Urinary bladder (tissue), 4 donors: ENCODE results near the gene CSF3R. TPM values are rescaled to one million over a fixed set of nuclear protein-coding genes. Genes with fewer than 3 reads are reported as not detected.
A peak's percentile ranks its signal among the peaks of the same experiment; 100 is the strongest.

ENCODE experiments used
- DNase-seq: peaks from one replicate; pipeline ENCODE4 v3.0.0-alpha.2; 2015; ENCODE audit errors: extremely low spot score
- H3K27ac ChIP-seq: one replicate; pipeline ENCODE4 v1.5.1; 2013; ENCODE audit warnings: low read depth, mild to moderate bottlenecking, moderate library complexity
- H3K36me3 ChIP-seq: one replicate; pipeline ENCODE4 v1.6.1; 2013; ENCODE audit warnings: mild to moderate bottlenecking, moderate library complexity; ENCODE audit not compliant: insufficient read depth
- H3K4me1 ChIP-seq: one replicate; pipeline ENCODE4 v1.6.1; 2013; ENCODE audit warnings: mild to moderate bottlenecking, moderate library complexity; ENCODE audit not compliant: insufficient read depth
- H3K4me3 ChIP-seq: one replicate; pipeline ENCODE4 v1.5.1; 2013; ENCODE audit warnings: low read depth, low read length
- WGBS: extraction: QIAGEN DNeasy Blood & Tissue Kit; methylation state at CpG from one replicate; pipeline ENCODE4 v1.1.7; 2013; 5-methylcytosine and 5-hydroxymethylcytosine counted together
- polyA plus RNA-seq: library from polyadenylated mRNA; stranded (reverse); fragments of 200-250 nt; gene quantifications from one replicate; pipeline ENCODE4 v1.2.3, GENCODE V29; 2013
- total RNA-seq: library from RNA; depleted of rRNA; stranded (reverse); fragments of >200 nt; gene quantifications from one replicate; pipeline ENCODE4 v1.2.3, GENCODE V29; 2014
- donor health status: healthy with polysubstance abuse.
- donor health status: healthy.

The CSF3R gene
- total and polyA plus RNA-seq, 2 donors = 4.7 to 5.3 TPM

- 89% methylated on average over 12 of the region's 12 CpGs for WGBS
- DNase-seq = no peak
These were observed 16.2 kb downstream of the CSF3R start for GRCh38 chr1:36466370-36467026.

GRCh38 chr1:36465731-36466369, 16.9 kb downstream of the CSF3R start:
- H3K4me1 ChIP-seq = no peaks in the 10 kb centered on the region
- DNase-seq = no peak
- H3K27ac ChIP-seq = no peak overlapping the region
- H3K36me3 ChIP-seq = no peaks in the 10 kb centered on the region
- no peak overlapping the region for H3K4me3 ChIP-seq
- whole genome bisulfite sequencing = 55% methylated on average over 4 of the region's 4 CpGs

More at GRCh38 chr1:36466370-36467026, 16.2 kb downstream of the CSF3R start:
- no peak overlapping the region for H3K27ac ChIP-seq
- H3K4me1 ChIP-seq = no peaks in the 10 kb centered on the region
- no peak overlapping the region for H3K4me3 ChIP-seq
- no peaks in the 10 kb centered on the region for H3K36me3 ChIP-seq

GRCh38 chr1:36464605-36465393, 17.9 kb downstream of the CSF3R start:
- peak overlapping the region; percentile 83 for H3K4me3 ChIP-seq
- H3K4me1 ChIP-seq = no peaks in the 10 kb centered on the region
- no peak for DNase-seq
- H3K36me3 ChIP-seq = no peaks in the 10 kb centered on the region
- peak overlapping the region; percentile 80 for H3K27ac ChIP-seq
- 27% methylated on average over 13 of the region's 13 CpGs for WGBS

GRCh38 chr1:36463803-36464604, 18.7 kb downstream of the CSF3R start, which contains the start of gene MRPS15:
Gene MRPS15 (minus strand): TSS chr1:36464384. CDS start chr1:36464275, 109 bp downstream.
- H3K36me3 ChIP-seq = no peaks in the 10 kb centered on the region
- WGBS = under 1% methylated on average over 65 of the region's 65 CpGs
- H3K4me1 ChIP-seq = no peaks in the 10 kb centered on the region
- peak within 1 kb of the TSS; percentile 83 for H3K4me3 ChIP-seq
- H3K27ac ChIP-seq = peak within 1 kb of the TSS; percentile 80
- DNase-seq = peak; percentile 90

DNA sequence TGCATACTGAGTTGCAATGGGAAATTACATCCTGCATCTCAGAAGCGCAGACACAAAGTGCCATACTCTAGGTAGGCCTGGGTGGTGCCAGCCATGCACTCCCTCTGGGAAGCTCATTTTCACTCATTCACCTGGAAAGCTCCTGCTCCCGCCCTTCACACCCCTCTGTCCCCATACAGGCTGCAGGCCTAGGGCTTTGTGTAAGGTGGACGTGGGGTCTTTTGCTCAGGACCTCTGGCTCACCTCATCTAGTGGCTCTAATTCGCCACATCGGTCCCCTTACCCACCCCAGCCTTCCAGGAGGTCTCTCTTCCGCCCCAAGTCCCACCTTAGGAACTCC, 19.3 kb downstream of the CSF3R start:
- Histone ChIP-seq H3K4me1 (no peaks in the 10 kb centered on the region), H3K27ac (no peak overlapping the region), H3K4me3 (peak overlapping the region; percentile 83), H3K36me3 (no peaks in the 10 kb centered on the region)
- WGBS = 14% methylated on average over 6 of the region's 6 CpGs
- no peak for DNase-seq

DNA sequence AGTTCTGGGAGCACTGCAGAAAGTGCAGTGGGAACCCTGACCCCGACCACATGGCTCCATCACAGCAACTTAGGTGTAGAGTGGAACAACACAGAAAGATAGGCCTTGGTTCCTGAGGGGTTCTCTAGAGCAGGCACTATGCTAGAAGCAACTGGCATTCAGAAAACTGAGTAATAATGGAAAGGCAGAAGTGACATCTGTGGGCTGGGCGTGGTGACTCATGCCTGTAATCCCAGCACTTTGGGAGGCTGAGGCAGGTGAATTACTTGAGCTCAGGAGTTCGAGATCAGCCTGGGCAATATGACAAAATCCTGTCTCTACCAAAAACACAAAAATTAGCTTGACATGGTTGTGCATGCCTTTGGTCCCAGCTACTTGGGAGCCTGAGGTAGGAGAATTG, 23.8 kb downstream of the CSF3R start:
- DNase-seq = no peak
- no peak overlapping the region for H3K27ac ChIP-seq
- H3K4me1 ChIP-seq = no peaks in the 10 kb centered on the region
- no peaks in the 10 kb centered on the region for H3K36me3 ChIP-seq
- whole genome bisulfite sequencing = 90% methylated on average over 3 of the region's 3 CpGs
- no peak overlapping the region for H3K4me3 ChIP-seq

DNA sequence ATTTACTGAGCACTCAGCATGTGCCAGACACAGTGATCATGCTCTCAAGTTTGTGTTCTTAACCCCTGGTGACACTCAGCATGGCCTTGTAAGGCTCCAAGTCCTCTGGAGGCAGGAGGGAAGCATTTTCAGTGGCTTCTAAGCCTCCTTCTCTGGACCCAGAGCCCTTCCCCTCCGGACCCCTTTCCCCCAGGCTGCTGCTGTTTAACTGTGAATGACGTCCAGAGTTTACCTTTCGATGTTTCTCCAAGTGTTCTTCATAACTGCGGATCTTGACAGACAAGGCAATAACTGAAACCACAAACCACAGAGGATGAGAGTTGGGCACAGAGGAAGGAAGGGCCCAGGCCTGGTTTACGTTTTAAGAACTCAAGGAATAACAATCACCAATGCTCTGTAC, 25.0 kb downstream of the CSF3R start:
- Histone ChIP-seq H3K36me3 (no peaks in the 10 kb centered on the region), H3K4me1 (no peaks in the 10 kb centered on the region), H3K4me3 (no peak overlapping the region), H3K27ac (no peak overlapping the region)
- 74% methylated on average over 5 of the region's 5 CpGs for WGBS
- no peak for DNase-seq

DNA sequence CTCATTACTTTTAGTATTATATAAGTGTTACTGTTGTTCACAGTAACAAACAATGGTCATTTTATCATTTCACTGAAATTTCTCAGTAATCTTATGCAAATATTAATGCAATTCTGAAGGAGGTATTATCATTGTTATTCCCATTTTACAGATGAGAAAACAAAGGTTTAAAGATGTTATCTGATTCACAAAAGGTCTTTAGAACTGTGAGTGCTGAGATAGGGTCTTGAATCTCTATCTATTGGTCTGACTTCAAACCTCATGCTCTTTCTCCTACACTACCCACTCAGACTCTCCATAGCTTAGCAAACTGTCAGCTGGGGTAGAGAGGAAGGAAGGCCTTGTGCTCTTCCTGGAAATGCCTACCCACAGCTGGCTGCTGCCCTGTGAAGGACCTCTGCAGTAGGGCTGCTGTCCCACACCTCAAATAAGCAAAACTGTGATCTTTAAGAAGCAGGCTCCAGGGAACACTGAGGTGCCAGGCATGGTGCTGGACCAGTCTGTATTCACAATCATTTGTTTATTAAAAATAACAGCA, 26.3 kb downstream of the CSF3R start:
- Histone ChIP-seq H3K36me3 (no peaks in the 10 kb centered on the region), H3K27ac (no peak overlapping the region), H3K4me3 (no peak overlapping the region), H3K4me1 (no peaks in the 10 kb centered on the region)
- DNase-seq = no peak

- Histone ChIP-seq H3K4me1 (no peaks in the 10 kb centered on the region), H3K4me3 (no peak overlapping the region), H3K36me3 (no peaks in the 10 kb centered on the region), H3K27ac (no peak overlapping the region)
- 69% methylated on average over 1 of the region's 1 CpG for WGBS
- DNase-seq = no peak
These were observed 27.3 kb downstream of the CSF3R start for GRCh38 chr1:36455386-36455785.

- DNase-seq = no peak
- H3K4me1 ChIP-seq = no peaks in the 10 kb centered on the region
- H3K36me3 ChIP-seq = no peaks in the 10 kb centered on the region
- no peak overlapping the region for H3K4me3 ChIP-seq
- WGBS = 93% methylated on average over 6 of the region's 6 CpGs
- no peak overlapping the region for H3K27ac ChIP-seq
These were observed 28.9 kb downstream of the CSF3R start for GRCh38 chr1:36453600-36454388.

DNA sequence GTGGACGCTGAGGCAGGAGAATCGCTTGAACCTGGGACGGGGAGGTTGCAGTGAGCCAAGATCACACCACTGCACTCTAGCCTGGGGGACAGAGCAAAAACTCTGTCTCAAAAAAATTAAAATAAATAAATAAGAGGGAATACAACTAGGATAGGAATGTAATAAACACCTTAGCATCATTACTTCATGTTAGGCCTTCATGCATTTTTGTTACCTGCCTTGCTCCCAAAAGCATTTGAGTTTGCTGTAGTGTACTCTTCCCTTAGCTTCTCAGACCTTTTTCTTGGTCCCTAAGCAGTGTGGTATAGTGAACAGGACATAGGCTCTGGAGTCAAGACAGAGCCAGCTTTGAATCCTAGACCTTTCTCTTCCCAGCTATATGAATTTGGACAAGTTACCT, 29.7 kb downstream of the CSF3R start:
- H3K27ac ChIP-seq = no peak overlapping the region
- no peak for DNase-seq
- no peak overlapping the region for H3K4me3 ChIP-seq
- no peaks in the 10 kb centered on the region for H3K36me3 ChIP-seq
- no peaks in the 10 kb centered on the region for H3K4me1 ChIP-seq
- WGBS = 92% methylated on average over 3 of the region's 3 CpGs

- no peak for DNase-seq
- H3K4me3 ChIP-seq = peak overlapping the region; percentile 58
- peak overlapping the region; percentile 96 for H3K27ac ChIP-seq
- 23% methylated on average over 18 of the region's 18 CpGs for WGBS
- no peaks in the 10 kb centered on the region for H3K36me3 ChIP-seq
- no peaks in the 10 kb centered on the region for H3K4me1 ChIP-seq
These were observed 31.8 kb downstream of the CSF3R start for GRCh38 chr1:36450919-36451305.
